ENCODE measurements around the gene ZNF546. TPM values are rescaled to one million over a fixed set of nuclear protein-coding genes. Genes with fewer than 3 reads are reported as not detected.

The ZNF546 gene
- 4.2 and 4.3 TPM in 2 replicates for total RNA-seq

DNA sequence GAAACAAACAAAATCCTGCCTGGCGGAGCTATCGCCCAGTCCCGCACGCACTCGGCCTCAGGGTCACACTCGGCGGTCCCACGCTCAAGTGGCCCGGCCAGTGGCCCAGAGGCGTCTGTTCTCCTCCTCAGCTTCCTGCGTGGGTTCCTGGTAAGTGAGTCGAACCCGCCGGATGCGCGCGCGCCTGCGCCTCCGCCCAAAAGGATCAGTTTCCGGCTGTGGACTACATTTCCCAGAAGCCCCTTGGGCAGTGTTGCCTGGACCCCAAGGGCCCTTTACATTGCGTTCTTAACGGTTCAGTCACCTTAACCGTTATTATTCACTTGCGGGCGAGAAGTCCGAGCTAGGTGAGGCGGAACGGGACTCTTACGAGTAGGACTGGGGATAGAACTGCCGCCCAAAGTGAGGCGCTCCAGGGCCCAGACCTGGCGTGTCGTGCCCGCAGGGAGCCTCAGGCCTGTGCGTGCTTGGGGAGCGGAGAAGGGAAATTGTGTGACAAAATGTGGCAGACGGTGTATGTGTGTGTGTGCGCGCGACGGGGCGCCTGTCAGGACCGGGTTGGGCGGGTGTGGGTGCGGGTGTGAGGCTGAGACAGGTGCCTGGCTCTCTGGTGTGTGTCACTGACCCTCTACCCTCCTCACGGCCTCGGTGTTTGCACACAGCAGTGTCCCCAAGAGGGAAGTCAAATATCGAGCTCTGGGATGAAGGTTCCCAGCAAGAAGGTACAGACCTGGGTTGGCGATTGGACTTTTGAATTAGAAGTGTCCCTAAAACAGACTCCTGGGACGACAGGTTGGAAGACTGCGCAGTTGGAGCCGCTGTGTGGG lies at the start of gene ZNF546:
TSS of gene ZNF546 (plus strand) at position 250 of the 827 bp plus-strand sequence. CDS start 1,267 bp downstream, outside the sequence.

DNA sequence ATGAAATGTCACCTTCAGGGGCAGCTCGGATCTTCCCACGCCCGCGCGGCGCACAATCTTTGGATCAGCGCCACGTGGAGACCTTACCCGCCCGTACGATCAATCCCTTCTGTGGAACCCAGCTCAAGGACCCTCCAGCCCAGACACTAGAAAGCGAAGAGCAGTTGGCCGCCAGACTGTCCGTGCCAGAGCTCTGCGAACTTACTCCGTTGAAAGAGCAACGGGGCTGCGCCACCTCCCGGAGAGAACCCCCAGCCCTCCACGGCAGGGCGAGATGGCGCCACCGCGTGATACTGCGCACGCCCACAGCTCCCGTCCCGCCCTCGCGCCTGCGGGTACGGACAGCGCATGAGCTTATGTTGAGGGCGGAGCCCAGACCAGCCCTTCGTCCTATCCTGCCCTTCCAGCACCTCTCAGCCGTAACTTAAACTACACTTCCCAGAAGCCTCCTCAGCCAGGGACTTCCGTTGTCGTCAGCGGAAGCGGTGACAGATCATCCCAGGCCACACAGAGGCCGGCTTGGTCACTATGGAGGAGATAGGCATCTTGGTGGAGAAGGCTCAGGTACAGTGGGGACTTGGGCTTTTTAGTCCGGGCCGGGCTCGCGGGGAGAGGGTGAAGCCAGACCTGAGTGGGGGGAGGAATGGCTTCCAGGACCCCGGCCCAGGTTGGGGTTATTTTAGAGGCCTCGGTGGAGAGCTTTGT lies 26.0 kb upstream of the ZNF546 start, which contains the start of gene PSMC4:
TSS of gene PSMC4 (plus strand) at position 491 of the 705 bp plus-strand sequence. CDS start at position 529, 38 bp downstream.

DNA sequence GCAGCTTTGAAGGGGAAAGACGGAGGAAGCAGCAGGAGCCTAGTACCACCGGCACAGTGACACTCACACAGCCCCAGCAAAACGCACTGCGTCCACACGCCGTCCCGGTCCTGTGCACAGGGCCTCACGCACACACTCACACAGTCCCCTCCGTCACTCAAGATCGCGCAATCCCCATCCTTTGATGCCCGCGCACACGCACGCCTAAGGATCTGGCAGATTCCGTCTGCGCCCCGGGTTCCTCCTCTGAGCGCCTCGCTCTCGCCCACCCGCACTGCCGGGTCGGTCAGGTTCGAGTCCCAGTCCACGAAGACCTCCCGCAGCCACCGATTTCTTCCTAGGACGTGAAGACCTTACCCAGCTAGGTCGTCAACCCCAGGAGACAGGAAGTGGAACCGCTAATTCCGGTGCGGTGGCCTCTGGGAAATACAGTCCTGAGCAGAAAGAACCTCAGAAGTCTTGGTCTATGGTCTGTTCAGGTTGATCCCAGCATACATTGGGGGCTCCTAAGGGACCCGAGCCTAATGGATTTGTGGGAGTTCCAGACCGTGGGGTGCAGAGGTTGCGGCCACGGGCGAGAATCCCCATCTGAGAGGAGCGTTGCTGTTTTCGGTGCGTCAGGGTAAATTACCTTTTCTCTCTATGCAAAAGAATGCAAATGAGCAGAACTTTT lies 59.1 kb downstream of the ZNF546 start, which contains the start of gene ZNF780B:
TSS of gene ZNF780B (minus strand) at position 400 of the 673 bp plus-strand sequence. CDS start 5,899 bp downstream, outside the sequence.

Other genes with a start within 250 kb of the ZNF546 start
- gene LEUTX, start 218.2 kb upstream of the ZNF546 start, total RNA-seq, result not detected in 2 replicates
- gene DYRK1B, start 162.9 kb upstream of the ZNF546 start, total RNA-seq, result 10.6 and 19.5 TPM in 2 replicates
- gene FBL, start 150.7 kb upstream of the ZNF546 start, total RNA-seq, result 101 and 130 TPM in 2 replicates
- under 0.01 TPM in 2 replicates for gene FCGBP, start 62.4 kb upstream of the ZNF546 start, total RNA-seq
- 148 and 218 TPM in 2 replicates for gene PSMC4, start 25.9 kb upstream of the ZNF546 start, total RNA-seq
- gene ZNF780B, start 59.2 kb downstream of the ZNF546 start, total RNA-seq, result 11.2 and 13.1 TPM in 2 replicates
- 10.7 and 11.4 TPM in 2 replicates for gene ZNF780A, start 93.9 kb downstream of the ZNF546 start, total RNA-seq
- 11.4 and 11.5 TPM in 2 replicates for gene MAP3K10, start 194.4 kb downstream of the ZNF546 start, total RNA-seq
- not detected in 2 replicates for gene TTC9B, start 221.3 kb downstream of the ZNF546 start, total RNA-seq
- gene CCNP, start 229.6 kb downstream of the ZNF546 start, total RNA-seq, result 0.22 TPM in 1 of 2 replicates, not detected in the other